H1 (cell line): ENCODE results near the gene PSMB3.

Experiments
- HDAC2 ChIP-seq, 2 experiments: fragments of 300-600 bp in 1 of 2; sonication (generic) in 1 of 2; IDR thresholded peaks; 2 replicates each; pipeline ENCODE4 v1.6.1; 2011 to 2012; ENCODE audit warnings: low read depth in 2 of 2, low read length in 2 of 2, mild to moderate bottlenecking in 2 of 2, moderate library complexity in 2 of 2, borderline replicate concordance in 1 of 2, inconsistent platforms in 1 of 2
- MAX ChIP-seq: IDR thresholded peaks from 2 replicates; pipeline ENCODE4 v1.6.1; 2012; ENCODE audit warnings: inconsistent platforms
- POLR2A ChIP-seq, 2 experiments: IDR thresholded peaks; 1 replicate in 1 of 2; 2 replicates in 1 of 2; pipeline ENCODE4 v1.6.1; 2011; ENCODE audit warnings: low read depth in 2 of 2, low read length in 2 of 2, mild to moderate bottlenecking in 2 of 2; ENCODE audit errors: control extremely low read depth in 1 of 2
- RFX5 ChIP-seq: IDR thresholded peaks from 2 replicates; pipeline ENCODE4 v1.6.1; 2011; ENCODE audit warnings: low read depth, low read length, improper control_type of control experiment, borderline replicate concordance
- TF ChIP-seq, protein P1 (sequence below), 3 experiments: IDR thresholded peaks; 1 replicate in 2 of 3; 2 replicates in 1 of 3; pipeline versions ENCODE4 v1.5.1 to v1.6.1; 2011; ENCODE audit warnings: low read length in 3 of 3, mild to moderate bottlenecking in 3 of 3, inconsistent platforms in 2 of 3, low read depth in 1 of 3, moderate library complexity in 1 of 3; ENCODE audit not compliant: insufficient read depth in 1 of 3; ENCODE audit errors: control extremely low read depth in 1 of 3

- TF ChIP-seq MAX (peak; percentile 59), HDAC2 (IDR thresholded peaks at IDR 0.05; ENCODE audit: borderline replicate concordance in 1 of 2, low read depth in 2 of 2, low read length in 2 of 2) (peak; percentile 89 to 92; a peak in 3 of 4 replicates), POLR2A (IDR thresholded peaks at IDR 0.05; ENCODE audit: control extremely low read depth in 1 of 2, low read depth in 2 of 2, low read length in 2 of 2) (peak; percentile 83 to 86), RFX5 (no peak)
- TF ChIP-seq, protein P1, sequence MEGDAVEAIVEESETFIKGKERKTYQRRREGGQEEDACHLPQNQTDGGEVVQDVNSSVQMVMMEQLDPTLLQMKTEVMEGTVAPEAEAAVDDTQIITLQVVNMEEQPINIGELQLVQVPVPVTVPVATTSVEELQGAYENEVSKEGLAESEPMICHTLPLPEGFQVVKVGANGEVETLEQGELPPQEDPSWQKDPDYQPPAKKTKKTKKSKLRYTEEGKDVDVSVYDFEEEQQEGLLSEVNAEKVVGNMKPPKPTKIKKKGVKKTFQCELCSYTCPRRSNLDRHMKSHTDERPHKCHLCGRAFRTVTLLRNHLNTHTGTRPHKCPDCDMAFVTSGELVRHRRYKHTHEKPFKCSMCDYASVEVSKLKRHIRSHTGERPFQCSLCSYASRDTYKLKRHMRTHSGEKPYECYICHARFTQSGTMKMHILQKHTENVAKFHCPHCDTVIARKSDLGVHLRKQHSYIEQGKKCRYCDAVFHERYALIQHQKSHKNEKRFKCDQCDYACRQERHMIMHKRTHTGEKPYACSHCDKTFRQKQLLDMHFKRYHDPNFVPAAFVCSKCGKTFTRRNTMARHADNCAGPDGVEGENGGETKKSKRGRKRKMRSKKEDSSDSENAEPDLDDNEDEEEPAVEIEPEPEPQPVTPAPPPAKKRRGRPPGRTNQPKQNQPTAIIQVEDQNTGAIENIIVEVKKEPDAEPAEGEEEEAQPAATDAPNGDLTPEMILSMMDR (IDR thresholded peaks at IDR 0.05; ENCODE audit: control extremely low read depth in 1 of 3, insufficient read depth in 1 of 3, low read depth in 1 of 3, low read length in 3 of 3): no peak
Measured at GRCh38 chr17:38799501-38800236, 47.1 kb downstream of the PSMB3 start, which contains the start of gene PIP4K2B.
